Fibroblast of lung (primary cell): ENCODE data around the gene OPTC.

Experiments
- EZH2 ChIP-seq: IDR thresholded peaks from 2 replicates; pipeline ENCODE4 v1.5.1; 2012; ENCODE audit warnings: low read length, control low read depth, mild to moderate bottlenecking; ENCODE audit errors: missing control alignments
- TF ChIP-seq, protein P1 (sequence below), 2 donors: IDR thresholded peaks in 1 of 2; conservative IDR thresholded peaks in 1 of 2; 1 replicate in 1 of 2; 2 replicates in 1 of 2; pipeline ENCODE4 v1.5.1; 2011 to 2012; ENCODE audit warnings: low read length in 2 of 2, control low read depth in 1 of 2, inconsistent platforms in 1 of 2, low read depth in 1 of 2, mild to moderate bottlenecking in 1 of 2

DNA sequence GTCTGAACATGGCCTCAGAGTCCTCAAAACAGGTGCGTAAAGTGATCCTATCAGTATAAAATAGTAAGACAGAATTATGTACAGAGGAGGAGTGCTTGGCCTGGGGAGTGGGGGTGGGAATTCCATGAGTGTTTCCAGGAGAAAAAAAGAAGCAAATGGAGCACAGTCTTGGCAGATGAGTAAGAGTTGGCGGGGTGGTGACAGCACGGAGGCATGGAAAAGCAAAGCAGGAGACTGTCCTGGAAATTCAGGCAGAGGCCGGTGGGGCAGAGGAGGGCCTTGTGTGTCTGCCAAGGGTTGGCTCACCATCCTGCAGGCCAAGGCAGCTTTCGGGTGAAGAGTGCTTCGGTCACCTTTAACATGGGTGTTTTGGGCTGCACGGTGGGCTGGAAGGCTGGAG is 63.4 kb downstream of the OPTC start:
- no peak for TF ChIP-seq EZH2
- TF ChIP-seq, protein P1, sequence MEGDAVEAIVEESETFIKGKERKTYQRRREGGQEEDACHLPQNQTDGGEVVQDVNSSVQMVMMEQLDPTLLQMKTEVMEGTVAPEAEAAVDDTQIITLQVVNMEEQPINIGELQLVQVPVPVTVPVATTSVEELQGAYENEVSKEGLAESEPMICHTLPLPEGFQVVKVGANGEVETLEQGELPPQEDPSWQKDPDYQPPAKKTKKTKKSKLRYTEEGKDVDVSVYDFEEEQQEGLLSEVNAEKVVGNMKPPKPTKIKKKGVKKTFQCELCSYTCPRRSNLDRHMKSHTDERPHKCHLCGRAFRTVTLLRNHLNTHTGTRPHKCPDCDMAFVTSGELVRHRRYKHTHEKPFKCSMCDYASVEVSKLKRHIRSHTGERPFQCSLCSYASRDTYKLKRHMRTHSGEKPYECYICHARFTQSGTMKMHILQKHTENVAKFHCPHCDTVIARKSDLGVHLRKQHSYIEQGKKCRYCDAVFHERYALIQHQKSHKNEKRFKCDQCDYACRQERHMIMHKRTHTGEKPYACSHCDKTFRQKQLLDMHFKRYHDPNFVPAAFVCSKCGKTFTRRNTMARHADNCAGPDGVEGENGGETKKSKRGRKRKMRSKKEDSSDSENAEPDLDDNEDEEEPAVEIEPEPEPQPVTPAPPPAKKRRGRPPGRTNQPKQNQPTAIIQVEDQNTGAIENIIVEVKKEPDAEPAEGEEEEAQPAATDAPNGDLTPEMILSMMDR (conservative IDR thresholded peaks at IDR 0.05 in 1 of 2, IDR thresholded peaks at IDR 0.05 in 1 of 2; ENCODE audit: low read depth in 1 of 2, low read length in 2 of 2): no peak
